DOHH2 (cell line): ENCODE measurements around the gene WDR70.
"Not testable (repeated sequence)": the region's sequence is repeated elsewhere in the genome, so short reads cannot be mapped to it uniquely, and the experiment has no call there.

Experiments used
- CTCF ChIP-seq: fragments of 200-600 bp; sonication (generic); IDR thresholded peaks from one replicate; pipeline ENCODE4 v1.5.1; 2014; ENCODE audit warnings: antibody characterized with exemption, mild to moderate bottlenecking, low read depth, low read length; ENCODE audit not compliant: poor library complexity, severe bottlenecking
- EZH2phosphoT487 ChIP-seq: fragments of 200-600 bp; sonication (generic); IDR thresholded peaks from 2 replicates; pipeline ENCODE4 v1.6.1; 2017; ENCODE audit warnings: borderline replicate concordance, mild to moderate bottlenecking, antibody characterized with exemption, low read length, moderate library complexity, mixed read lengths

- not testable (repeated sequence) for TF ChIP-seq CTCF, EZH2phosphoT487
Measured at GRCh38 chr5:37781409-37781808, 402.3 kb downstream of the WDR70 start.
